HepG2 (cell line): ENCODE measurements around the gene PPP2R5C. TPM values are rescaled to one million over a fixed set of nuclear protein-coding genes. Genes with fewer than 3 reads are reported as not detected.

ENCODE experiments used
- BRD4 ChIP-seq: sonication (generic); formaldehyde crosslinking; IDR thresholded peaks from 2 replicates; pipeline ENCODE4 v1.4.0; 2020; ENCODE audit warnings: missing genetic modification reagents
- JUN ChIP-seq: sonication (generic); formaldehyde crosslinking; IDR thresholded peaks from 2 replicates; pipeline ENCODE4 v1.4.0; 2020; ENCODE audit warnings: mild to moderate bottlenecking, missing genetic modification reagents
- ONECUT2 ChIP-seq: sonication (generic); formaldehyde crosslinking; IDR thresholded peaks from 2 replicates; pipeline ENCODE4 v1.4.0; 2020; ENCODE audit warnings: missing genetic modification reagents
- POGZ ChIP-seq: sonication (generic); formaldehyde crosslinking; IDR thresholded peaks from 2 replicates; pipeline ENCODE4 v1.4.0; 2020; ENCODE audit warnings: mild to moderate bottlenecking, missing genetic modification reagents
- PRPF4 ChIP-seq: fragments of 200-400 bp; formaldehyde crosslinking; IDR thresholded peaks from 2 replicates; pipeline ENCODE4 v1.6.1; 2016; ENCODE audit warnings: low read length, low read depth; ENCODE audit not compliant: poor library complexity, severe bottlenecking
- TEAD3 ChIP-seq: optimal IDR thresholded peaks from 2 replicates; pipeline ENCODE3; 2016; ENCODE audit warnings: borderline replicate concordance
- TGIF2 ChIP-seq: IDR thresholded peaks from 2 replicates; pipeline ENCODE4 v1.6.1; 2016; ENCODE audit warnings: control low read depth, missing compliant biosample characterization
- U2AF2 ChIP-seq: fragments of 200-400 bp; formaldehyde crosslinking; IDR thresholded peaks from 2 replicates; pipeline ENCODE4 v1.6.1; 2017; ENCODE audit warnings: low read depth, mild to moderate bottlenecking, low read length
- ZBTB21 ChIP-seq: sonication (generic); formaldehyde crosslinking; IDR thresholded peaks from 2 replicates; pipeline ENCODE4 v1.4.0; 2020; ENCODE audit warnings: missing genetic modification reagents
- ZKSCAN1 ChIP-seq: fragments of 150-350 bp; IDR thresholded peaks from 2 replicates; pipeline ENCODE4 v1.6.1; 2014; ENCODE audit warnings: low read length
- ZNF124 ChIP-seq: sonication (generic); formaldehyde crosslinking; IDR thresholded peaks from 2 replicates; pipeline ENCODE4 v1.4.0; 2020; ENCODE audit warnings: missing genetic modification reagents
- ZNF230 ChIP-seq: sonication (generic); formaldehyde crosslinking; IDR thresholded peaks from 2 replicates; pipeline ENCODE4 v1.4.0; 2020; ENCODE audit warnings: mild to moderate bottlenecking, missing genetic modification reagents
- ZNF292 ChIP-seq: sonication (generic); formaldehyde crosslinking; IDR thresholded peaks from 2 replicates; pipeline ENCODE4 v1.8.1; 2022; ENCODE audit warnings: mild to moderate bottlenecking, low read depth, missing genetic modification reagents, borderline replicate concordance
- ZNF552 ChIP-seq: sonication (generic); formaldehyde crosslinking; IDR thresholded peaks from 2 replicates; pipeline ENCODE4 v1.9.0; 2022; ENCODE audit warnings: missing genetic modification reagents, mild to moderate bottlenecking, borderline replicate concordance
- ZNF646 ChIP-seq: sonication (generic); formaldehyde crosslinking; IDR thresholded peaks from 2 replicates; pipeline ENCODE4 v1.9.0; 2021; ENCODE audit warnings: mild to moderate bottlenecking, missing genetic modification reagents
- ZNF879 ChIP-seq: sonication (generic); formaldehyde crosslinking; IDR thresholded peaks from 2 replicates; pipeline ENCODE4 v1.8.1; 2023; ENCODE audit warnings: missing genetic modification reagents
- ZNF891 ChIP-seq: sonication (generic); formaldehyde crosslinking; IDR thresholded peaks from 2 replicates; pipeline ENCODE4 v1.5.0; 2020; ENCODE audit warnings: mild to moderate bottlenecking, missing genetic modification reagents
- ZSCAN30 ChIP-seq: sonication (generic); formaldehyde crosslinking; IDR thresholded peaks from 2 replicates; pipeline ENCODE4 v1.5.0; 2020; ENCODE audit warnings: mild to moderate bottlenecking, missing genetic modification reagents
- polyA plus RNA-seq, 8 experiments: library from polyadenylated mRNA; depleted of rRNA in 3 of 8; stranded (reverse) in 7 of 8; unstranded in 1 of 8; fragments of >200 nt; fragmentation: Illumina TruSeq in 4 of 8; extraction: Trizol in 4 of 8; gene quantifications; 2 replicates each; pipeline versions ENCODE4 v1.2.1 to v1.2.3, GENCODE V29; 2011 to 2016; ENCODE audit warnings: low read depth in 4 of 8, missing spikeins in 1 of 8, mixed read lengths in 1 of 8; ENCODE audit not compliant: insufficient read depth in 1 of 8
- total RNA-seq, 5 experiments: library from RNA; depleted of rRNA; stranded (reverse); fragments of >200 nt; fragmentation: Illumina TruSeq; extraction: Trizol; gene quantifications; 2 replicates each; pipeline ENCODE4 v1.2.3, GENCODE V29; 2016; ENCODE audit warnings: low read depth in 1 of 5
- TF ChIP-seq, protein P1 (sequence below): sonication (generic); formaldehyde crosslinking; IDR thresholded peaks from 2 replicates; pipeline ENCODE4 v1.4.0; 2020; ENCODE audit warnings: missing genetic modification reagents, borderline replicate concordance

Gene PPP2R5C
- total and polyA plus RNA-seq, 2 of the 13 experiments (the other 11 are each of a cell fraction or from before 2014, with no cell fraction given) = 74.3 to 78.5 TPM

DNA sequence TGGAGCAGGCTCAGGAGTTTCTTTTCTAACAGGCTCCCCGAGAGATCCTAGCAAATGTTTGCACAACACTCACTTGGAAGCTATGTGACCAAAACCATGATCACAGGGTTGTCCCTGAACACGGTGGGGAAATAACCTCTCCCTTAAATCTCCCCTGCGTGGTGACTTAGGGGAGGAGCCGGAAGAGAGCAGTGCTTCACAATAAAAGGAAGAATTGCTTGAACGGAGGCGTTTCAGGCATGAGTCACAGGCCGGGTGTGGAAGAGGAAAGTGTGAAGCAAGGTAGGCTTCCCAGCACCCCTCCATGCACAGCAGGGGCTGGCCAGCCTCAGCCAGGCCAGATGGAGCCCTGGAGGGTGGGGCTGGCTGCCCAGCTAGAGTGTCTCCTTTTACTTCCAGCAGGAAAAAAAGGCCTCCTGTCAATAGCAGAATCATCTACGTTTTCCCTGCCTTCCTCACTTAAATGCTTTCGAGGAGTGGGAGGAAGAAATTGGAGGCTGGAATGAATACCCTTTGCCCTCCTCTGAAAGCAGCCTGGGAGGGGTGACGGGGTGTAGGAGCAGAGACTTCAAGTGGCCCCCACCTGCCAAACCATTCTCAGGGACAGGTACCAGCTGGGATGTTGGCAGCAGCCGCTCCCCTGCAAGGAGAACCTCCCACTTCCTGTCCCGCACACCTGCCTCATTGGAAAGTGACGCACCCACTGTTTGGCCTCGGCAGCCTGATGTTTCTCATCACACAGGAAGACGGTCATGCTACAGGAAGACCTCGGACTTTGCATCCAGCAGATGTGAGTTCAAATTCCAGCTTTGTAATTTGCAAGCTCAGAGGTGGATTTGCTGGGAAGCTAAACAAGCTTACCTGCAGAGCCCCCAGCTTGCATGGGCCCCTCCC is 30.1 kb upstream of the PPP2R5C start (continued):
- TF ChIP-seq ZNF646 (CRISPR knock-in tag) (no peak), PRPF4 (no peak), ZNF552 (no peak), ZNF891 (no peak), ZNF879 (CRISPR knock-in tag) (no peak; the same call in 1 of the 2 replicates), U2AF2 (no peak), TEAD3 (peak; percentile 94), BRD4 (CRISPR knock-in tag) (0 out of 2 replicates have a peak, but pooled peaks have one; percentile 12), JUN (peak; percentile 73), TGIF2 (CRISPR knock-in tag) (peak; percentile 39; the same call in 1 of the 2 replicates), ZKSCAN1 (no peak), ZBTB21 (CRISPR knock-in tag) (peak; percentile 87), ZNF124 (CRISPR knock-in tag) (no peak), ZNF230 (CRISPR knock-in tag) (0 out of 2 replicates have a peak, but pooled peaks have one; percentile 26), ZSCAN30 (no peak), POGZ (peak; percentile 33; the same call in 1 of the 2 replicates), ZNF292 (CRISPR knock-in tag) (0 out of 2 replicates have a peak, but pooled peaks have one; percentile 29), ONECUT2 (CRISPR knock-in tag) (no peak)
- TF ChIP-seq, protein P1, sequence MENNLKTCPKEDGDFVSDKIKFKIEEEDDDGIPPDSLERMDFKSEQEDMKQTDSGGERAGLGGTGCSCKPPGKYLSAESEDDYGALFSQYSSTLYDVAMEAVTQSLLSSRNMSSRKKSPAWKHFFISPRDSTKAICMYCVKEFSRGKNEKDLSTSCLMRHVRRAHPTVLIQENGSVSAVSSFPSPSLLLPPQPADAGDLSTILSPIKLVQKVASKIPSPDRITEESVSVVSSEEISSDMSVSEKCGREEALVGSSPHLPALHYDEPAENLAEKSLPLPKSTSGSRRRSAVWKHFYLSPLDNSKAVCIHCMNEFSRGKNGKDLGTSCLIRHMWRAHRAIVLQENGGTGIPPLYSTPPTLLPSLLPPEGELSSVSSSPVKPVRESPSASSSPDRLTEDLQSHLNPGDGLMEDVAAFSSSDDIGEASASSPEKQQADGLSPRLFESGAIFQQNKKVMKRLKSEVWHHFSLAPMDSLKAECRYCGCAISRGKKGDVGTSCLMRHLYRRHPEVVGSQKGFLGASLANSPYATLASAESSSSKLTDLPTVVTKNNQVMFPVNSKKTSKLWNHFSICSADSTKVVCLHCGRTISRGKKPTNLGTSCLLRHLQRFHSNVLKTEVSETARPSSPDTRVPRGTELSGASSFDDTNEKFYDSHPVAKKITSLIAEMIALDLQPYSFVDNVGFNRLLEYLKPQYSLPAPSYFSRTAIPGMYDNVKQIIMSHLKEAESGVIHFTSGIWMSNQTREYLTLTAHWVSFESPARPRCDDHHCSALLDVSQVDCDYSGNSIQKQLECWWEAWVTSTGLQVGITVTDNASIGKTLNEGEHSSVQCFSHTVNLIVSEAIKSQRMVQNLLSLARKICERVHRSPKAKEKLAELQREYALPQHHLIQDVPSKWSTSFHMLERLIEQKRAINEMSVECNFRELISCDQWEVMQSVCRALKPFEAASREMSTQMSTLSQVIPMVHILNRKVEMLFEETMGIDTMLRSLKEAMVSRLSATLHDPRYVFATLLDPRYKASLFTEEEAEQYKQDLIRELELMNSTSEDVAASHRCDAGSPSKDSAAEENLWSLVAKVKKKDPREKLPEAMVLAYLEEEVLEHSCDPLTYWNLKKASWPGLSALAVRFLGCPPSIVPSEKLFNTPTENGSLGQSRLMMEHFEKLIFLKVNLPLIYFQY (CRISPR knock-in tag) = no peak; the same call in 1 of the 2 replicates
